Endometrial microvascular endothelial cells (primary cell): ENCODE results near the gene BRCA2. TPM values are rescaled to one million over a fixed set of nuclear protein-coding genes. Genes with fewer than 3 reads are reported as not detected.

ENCODE experiments used
- in situ Hi-C: cut with HindIII; loops from 2 replicates; pipeline ENCODE4 v1.10.0; 2017; ENCODE audit warnings: low sequenced_read_pairs, low pct_unique_long_range_greater_than_20kb; ENCODE audit errors: inconsistent ontology term
- total RNA-seq: library from RNA; depleted of rRNA; stranded (reverse); fragments of >200 nt; gene quantifications from one replicate; pipeline ENCODE4 v1.2.3, GENCODE V29; 2015; ENCODE audit errors: inconsistent ontology term

BRCA2 gene
- total RNA-seq, 1 donor from 2014 or later: 12.3 TPM

DNA sequence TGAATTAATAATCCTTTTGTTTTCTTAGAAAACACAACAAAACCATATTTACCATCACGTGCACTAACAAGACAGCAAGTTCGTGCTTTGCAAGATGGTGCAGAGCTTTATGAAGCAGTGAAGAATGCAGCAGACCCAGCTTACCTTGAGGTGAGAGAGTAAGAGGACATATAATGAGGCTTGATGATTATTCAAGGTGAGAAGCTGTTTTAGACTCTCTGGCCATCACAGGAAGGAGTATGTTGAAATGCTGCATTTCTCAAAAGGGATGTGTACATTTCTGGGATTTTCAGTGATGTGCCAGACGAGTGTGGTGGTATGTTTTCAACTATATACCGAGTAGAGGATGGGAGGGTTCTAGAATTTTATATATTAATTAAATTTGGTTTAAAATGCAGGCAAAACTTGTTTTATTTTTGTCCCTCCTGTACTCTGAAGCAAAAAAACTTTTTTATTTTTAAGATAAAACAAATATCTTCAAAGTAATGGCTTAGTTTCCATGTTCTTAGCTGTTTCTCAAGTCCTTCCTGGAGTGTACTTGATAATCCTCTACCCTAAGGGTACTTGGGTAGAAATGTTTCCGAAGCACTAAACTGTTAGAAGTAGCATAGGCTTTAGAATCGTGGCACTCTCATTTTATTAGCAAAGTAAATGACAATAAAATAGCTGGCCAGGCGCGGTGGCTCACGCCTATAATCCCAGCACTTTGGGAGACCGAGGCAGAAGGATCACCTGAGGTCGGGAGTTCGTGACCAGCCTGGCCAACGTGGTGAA, 61.5 kb downstream of the BRCA2 start:
- in situ Hi-C loops: no loop called here

GRCh38 chr13:32378012-32378411, 62.7 kb downstream of the BRCA2 start:
- in situ Hi-C loops: no loop called here

DNA sequence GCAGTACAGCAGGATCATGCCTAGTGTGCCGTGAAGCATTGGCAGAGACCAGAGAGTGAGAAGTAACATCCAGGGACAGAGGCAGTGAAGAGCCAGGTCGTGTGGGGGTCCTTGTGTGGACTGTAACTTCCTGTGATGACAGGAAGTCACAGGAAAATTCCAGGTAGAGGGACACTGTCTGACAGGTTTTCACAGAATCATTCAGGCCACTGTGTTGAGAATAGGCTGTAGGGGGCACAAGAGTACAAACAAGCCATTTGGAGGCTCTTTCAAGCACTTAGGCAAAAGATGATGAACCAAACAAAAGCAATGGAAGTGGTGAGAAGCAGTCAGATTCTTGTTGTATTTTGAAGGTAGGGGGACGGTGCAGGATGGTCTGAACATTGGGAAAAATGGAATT, 66.2 kb downstream of the BRCA2 start:
- in situ Hi-C loops: no loop called here

DNA sequence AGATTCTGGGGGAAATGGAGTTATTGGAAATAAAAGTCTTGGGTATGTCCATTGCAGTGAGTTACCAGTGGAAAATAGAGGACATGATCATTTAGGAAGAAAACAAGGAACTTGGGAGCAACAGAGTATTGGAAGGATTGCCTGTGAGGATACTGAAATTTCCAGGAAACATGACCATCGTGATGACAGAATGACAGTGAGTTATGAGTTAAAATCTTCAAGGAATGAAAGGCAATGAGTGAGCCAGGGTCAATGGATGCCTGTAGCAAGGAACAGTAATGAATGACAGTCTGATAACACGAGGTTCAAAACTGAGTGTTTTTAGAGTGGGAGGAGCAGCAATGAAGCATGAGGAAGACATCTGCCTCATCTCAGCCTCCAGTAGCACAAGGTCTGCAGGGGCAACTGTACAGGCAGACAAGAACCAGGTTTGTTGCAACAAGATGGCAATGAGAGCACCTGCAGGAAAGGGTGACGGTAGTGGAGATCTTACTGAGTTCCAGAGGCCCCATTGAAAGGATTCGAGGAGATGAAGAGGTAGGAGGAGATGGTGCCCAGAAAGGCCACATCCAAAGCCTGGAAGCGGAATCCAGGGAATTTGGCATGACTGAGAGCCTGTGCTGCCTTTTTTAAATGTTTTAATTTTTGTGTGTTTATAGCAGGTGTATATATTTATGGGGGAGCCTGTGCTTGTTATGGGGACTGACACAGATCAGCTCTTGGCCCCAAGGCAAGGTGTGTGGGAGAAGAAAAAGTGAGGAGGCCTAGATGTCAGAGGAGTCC, 68.7 kb downstream of the BRCA2 start:
- in situ Hi-C loops: no loop called here

GRCh38 chr13:32384702-32385101, 69.4 kb downstream of the BRCA2 start:
- in situ Hi-C loops: no loop called here

DNA sequence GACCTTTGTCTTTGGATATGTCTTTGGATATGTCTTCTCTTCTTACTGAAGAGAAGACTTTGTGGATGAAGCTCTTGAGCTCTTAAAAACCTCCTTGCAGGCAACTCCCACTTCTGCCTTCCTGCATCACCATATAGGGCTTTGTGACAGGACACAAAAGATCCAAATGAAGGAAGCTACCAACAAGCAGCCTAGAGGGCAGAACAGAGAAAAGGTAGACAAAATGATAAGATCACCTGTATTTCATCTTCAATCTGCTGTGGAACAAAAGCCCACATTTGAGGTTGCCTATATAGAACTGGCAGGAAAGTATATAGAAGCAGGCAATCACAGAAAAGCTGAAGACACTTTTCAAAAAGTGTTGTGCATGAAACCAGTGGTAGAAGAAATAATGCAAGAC, 70.1 kb downstream of the BRCA2 start:
- in situ Hi-C loops: no loop called here

DNA sequence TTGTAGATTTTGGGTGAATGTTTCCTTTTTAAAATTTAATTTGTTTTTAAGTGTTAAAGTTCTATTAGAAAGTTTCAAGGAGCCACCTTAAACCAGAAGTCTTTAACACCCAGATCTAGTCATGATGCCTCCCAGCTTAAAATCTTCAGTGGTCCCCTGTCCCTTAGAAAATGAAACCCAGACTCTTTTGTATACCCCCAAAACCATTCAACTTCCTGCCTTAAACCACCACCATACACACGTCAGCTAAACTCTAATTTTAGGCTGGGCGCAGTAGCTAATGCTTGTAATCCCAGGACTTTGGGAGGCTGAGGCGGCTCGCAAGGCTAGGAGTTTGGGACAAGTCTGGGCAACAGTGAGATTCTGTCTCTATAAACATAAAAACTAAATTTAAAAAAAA, 74.7 kb downstream of the BRCA2 start:
- in situ Hi-C loops: no loop called here

DNA sequence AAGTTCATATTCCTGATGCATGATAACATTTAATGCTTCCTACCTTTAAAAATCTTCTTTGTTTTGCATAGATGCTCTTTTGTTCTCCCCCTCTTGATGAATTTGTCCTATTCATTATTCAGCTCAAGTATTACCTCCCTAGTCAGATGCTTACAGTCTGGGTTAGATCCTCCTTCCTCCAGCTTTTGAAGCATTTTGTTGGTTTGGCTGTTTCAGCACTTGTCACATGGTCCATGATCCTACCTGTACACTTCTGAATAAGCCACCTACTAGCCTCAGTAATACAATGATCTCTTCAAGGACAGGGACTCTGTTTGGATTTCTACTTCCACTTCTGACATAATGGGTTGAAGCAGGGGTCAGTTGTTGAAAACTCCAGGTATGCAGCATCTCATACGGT, 75.2 kb downstream of the BRCA2 start:
- in situ Hi-C loops: no loop called here

GRCh38 chr13:32391101-32391619, 75.9 kb downstream of the BRCA2 start:
- in situ Hi-C loops: no loop called here

GRCh38 chr13:32403108-32403507, 87.8 kb downstream of the BRCA2 start:
- in situ Hi-C loops: no loop called here

GRCh38 chr13:32407854-32408253, 92.5 kb downstream of the BRCA2 start:
- in situ Hi-C loops: no loop called here

GRCh38 chr13:32408296-32409000, 93.1 kb downstream of the BRCA2 start:
- in situ Hi-C loops: no loop called here

GRCh38 chr13:32409001-32409313, 93.6 kb downstream of the BRCA2 start:
- in situ Hi-C loops: no loop called here

- in situ Hi-C loops: no loop called here
Measured at GRCh38 chr13:32409561-32410421, 94.5 kb downstream of the BRCA2 start.

- in situ Hi-C loops: no loop called here
Measured at GRCh38 chr13:32413284-32413683, 98.0 kb downstream of the BRCA2 start.

GRCh38 chr13:32414580-32414979, 99.3 kb downstream of the BRCA2 start:
- in situ Hi-C loops: no loop called here

- in situ Hi-C loops: no loop called here
Measured at GRCh38 chr13:32415019-32415418, 99.7 kb downstream of the BRCA2 start.

DNA sequence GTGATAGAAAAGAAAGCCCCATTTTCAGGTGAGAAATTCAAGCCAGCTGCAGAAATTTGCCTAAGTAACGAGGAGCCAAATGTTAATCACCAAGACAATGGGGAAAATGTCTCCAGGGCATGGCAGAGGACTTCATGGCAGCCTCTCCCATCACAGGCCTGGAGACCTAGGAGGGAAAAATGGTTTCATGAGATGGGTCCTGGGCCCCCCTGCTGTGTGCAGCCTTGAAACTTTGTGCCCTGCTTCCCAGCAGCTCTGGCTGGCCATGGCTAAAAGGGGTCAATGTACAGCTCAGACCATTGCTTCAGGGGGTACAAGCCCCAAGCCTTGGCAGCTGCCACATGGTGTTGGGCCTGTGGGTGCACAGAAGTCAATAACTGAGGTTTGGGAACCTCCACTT, 102.7 kb downstream of the BRCA2 start:
- in situ Hi-C loops: no loop called here

- in situ Hi-C loops: no loop called here
Measured at GRCh38 chr13:32419862-32420261, 104.6 kb downstream of the BRCA2 start.
